Epithelial cell of esophagus (primary cell): ENCODE measurements around the gene IGF1R.
A peak's percentile ranks its signal among the peaks of the same experiment; 100 is the strongest.

ENCODE experiments used
- DNase-seq: peaks from one replicate; pipeline ENCODE4 v3.0.0; 2010; ENCODE audit warnings: low read depth
- H3K4me3 ChIP-seq: 2 replicates; pipeline ENCODE4 v1.5.1; 2011; ENCODE audit warnings: mild to moderate bottlenecking, low read length, control low read depth
- CTCF ChIP-seq: IDR thresholded peaks from 2 replicates; pipeline ENCODE4 v1.5.1; 2011; ENCODE audit warnings: low read depth, mild to moderate bottlenecking, low read length, control low read depth, inconsistent platforms; ENCODE audit not compliant: insufficient read depth; ENCODE audit errors: missing control alignments

IGF1R gene

GRCh38 chr15:98845138-98845884 is 197.0 kb downstream of the IGF1R start:
- H3K4me3 ChIP-seq, result no peak overlapping the region
- DNase-seq, result peak; percentile 57
- no peak for TF ChIP-seq CTCF

GRCh38 chr15:98850961-98851572 is 202.7 kb downstream of the IGF1R start:
- DNase-seq, result peak; percentile 75
- TF ChIP-seq CTCF, result peak; percentile 83
- H3K4me3 ChIP-seq, result no peak overlapping the region

- peak; percentile 91 for DNase-seq
Observed at GRCh38 chr15:98853161-98853560, 204.8 kb downstream of the IGF1R start.

GRCh38 chr15:98853617-98854420 is 205.5 kb downstream of the IGF1R start:
- no peak for TF ChIP-seq CTCF
- DNase-seq, result peak; percentile 80
- peak overlapping the region; percentile 58 for H3K4me3 ChIP-seq

More at GRCh38 chr15:98853161-98853560, 204.8 kb downstream of the IGF1R start:
- TF ChIP-seq CTCF, result no peak
- peak overlapping the region; percentile 58 for H3K4me3 ChIP-seq

GRCh38 chr15:98854496-98854895 is 206.2 kb downstream of the IGF1R start:
- DNase-seq, result no peak
- no peak for TF ChIP-seq CTCF
- no peak overlapping the region for H3K4me3 ChIP-seq

GRCh38 chr15:98855067-98855814 is 206.9 kb downstream of the IGF1R start:
- peak; percentile 41 for DNase-seq
- H3K4me3 ChIP-seq, result no peak overlapping the region
- TF ChIP-seq CTCF, result peak; percentile 23
